Mesodermal cell (in vitro differentiated cells): ENCODE results near the gene AQP11. TPM values are rescaled to one million over a fixed set of nuclear protein-coding genes. Genes with fewer than 3 reads are reported as not detected.
"Not testable (repeated sequence)": the region's sequence is repeated elsewhere in the genome, so short reads cannot be mapped to it uniquely, and the experiment has no call there.

ENCODE experiments used
- H3K27ac ChIP-seq: 2 replicates; pipeline ENCODE4 v1.7.0; 2013; ENCODE audit warnings: mild to moderate bottlenecking, low read depth, low read length, moderate library complexity; ENCODE audit not compliant: severe bottlenecking
- H3K36me3 ChIP-seq: 2 replicates; pipeline ENCODE4 v1.7.1; 2013; ENCODE audit warnings: mild to moderate bottlenecking, low read length, moderate library complexity; ENCODE audit not compliant: control insufficient read depth, insufficient read depth
- H3K4me1 ChIP-seq: one replicate; pipeline ENCODE4 v1.7.1; 2013; ENCODE audit warnings: mild to moderate bottlenecking, low read length; ENCODE audit not compliant: insufficient read depth, control insufficient read depth, poor library complexity, severe bottlenecking
- H3K4me3 ChIP-seq: 2 replicates; pipeline ENCODE4 v1.7.0; 2013; ENCODE audit warnings: low read length, control low read depth, mild to moderate bottlenecking; ENCODE audit not compliant: insufficient read depth, poor library complexity, severe bottlenecking; ENCODE audit errors: extremely low read depth
- H3K9me3 ChIP-seq: 2 replicates; pipeline ENCODE4 v1.7.1; 2013; ENCODE audit warnings: mild to moderate bottlenecking, low read length, moderate library complexity; ENCODE audit not compliant: control insufficient read depth
- WGBS, 2 experiments: methylation state at CpG; one replicate each; pipeline ENCODE4 v1.1.5; 2013; ENCODE audit warnings: missing lambda C conversion rate in 2 of 2; ENCODE audit not compliant: insufficient coverage in 2 of 2; 5-methylcytosine and 5-hydroxymethylcytosine counted together
- polyA plus RNA-seq, 2 experiments: library from polyadenylated mRNA; stranded (reverse); fragments of 50-300 nt; gene quantifications; one replicate each; pipeline ENCODE4 v1.2.3, GENCODE V29; 2013

Gene AQP11, protein sequence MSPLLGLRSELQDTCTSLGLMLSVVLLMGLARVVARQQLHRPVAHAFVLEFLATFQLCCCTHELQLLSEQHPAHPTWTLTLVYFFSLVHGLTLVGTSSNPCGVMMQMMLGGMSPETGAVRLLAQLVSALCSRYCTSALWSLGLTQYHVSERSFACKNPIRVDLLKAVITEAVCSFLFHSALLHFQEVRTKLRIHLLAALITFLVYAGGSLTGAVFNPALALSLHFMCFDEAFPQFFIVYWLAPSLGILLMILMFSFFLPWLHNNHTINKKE
- 0.37 TPM for polyA plus RNA-seq (2013, experiment 1 of 2)
- polyA plus RNA-seq (2013, experiment 2 of 2): 0.25 TPM

DNA sequence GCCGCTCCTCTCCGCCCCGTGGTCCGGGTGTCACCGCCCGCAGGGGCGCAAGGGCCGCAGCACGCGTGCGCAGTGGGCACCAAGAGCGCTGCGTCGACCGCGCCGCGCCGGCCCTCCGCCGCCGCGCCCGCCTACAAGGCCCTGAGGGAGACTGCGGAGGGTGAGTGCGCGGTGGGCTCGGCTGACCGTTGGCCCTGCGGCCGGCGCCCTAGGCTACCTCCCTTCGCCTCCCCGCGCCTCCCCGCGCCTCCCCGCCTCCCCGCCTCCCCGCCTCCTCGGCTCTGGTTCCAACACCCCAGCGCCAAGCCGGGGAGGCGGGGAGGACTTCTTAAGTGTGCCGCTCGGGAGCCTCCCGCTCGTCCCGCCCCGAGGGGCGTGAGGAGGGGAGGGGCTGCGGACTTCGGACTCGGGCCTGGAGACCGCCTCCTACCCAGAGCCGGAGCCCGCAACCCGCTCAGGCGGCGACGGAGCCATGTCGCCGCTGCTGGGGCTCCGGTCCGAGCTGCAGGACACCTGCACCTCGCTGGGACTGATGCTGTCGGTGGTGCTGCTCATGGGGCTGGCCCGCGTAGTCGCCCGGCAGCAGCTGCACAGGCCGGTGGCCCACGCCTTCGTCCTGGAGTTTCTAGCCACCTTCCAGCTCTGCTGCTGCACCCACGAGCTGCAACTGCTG is at the start of gene AQP11:
AQP11 (plus strand) TSS at position 433 of the 673 bp plus-strand sequence; CDS start at position 473, 40 bp downstream.
- Histone ChIP-seq H3K36me3 (no peaks in the 10 kb centered on the region), H3K9me3 (peaks cover 4% of the 10 kb centered on the region), H3K4me1 (peaks cover 8% of the 10 kb centered on the region), H3K4me3 (peak within 1 kb of the TSS; percentile 51), H3K27ac (peak within 1 kb of the TSS; percentile 41)
- WGBS, 2 experiments: 1% methylated on average over 49 to 56 of the region's 75 CpGs

DNA sequence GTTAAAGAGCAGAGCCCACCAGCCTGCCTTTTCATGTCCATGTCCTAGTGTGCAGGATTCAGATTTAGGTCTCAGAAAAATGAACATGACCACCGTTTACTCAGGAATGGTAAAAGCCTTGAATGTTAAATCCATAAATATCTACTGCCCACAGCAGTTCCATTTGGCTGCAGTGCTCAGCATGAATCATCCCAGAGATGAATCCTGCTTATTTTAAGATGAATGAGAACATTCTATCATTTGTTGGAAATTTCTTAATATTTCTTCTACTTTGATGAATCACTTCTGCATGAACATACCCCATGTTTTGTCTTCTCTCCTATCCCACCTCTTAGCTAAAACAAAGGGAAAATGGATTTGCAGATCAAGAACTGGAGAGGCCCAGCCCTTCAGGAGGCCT is 47.5 kb upstream of the AQP11 start:
- no peak overlapping the region for H3K4me3 ChIP-seq
- WGBS, 2 experiments: 88% methylated on average over 1 of the region's 1 CpG; no CpG with 5 or more reads in 1 of the 2 experiments

DNA sequence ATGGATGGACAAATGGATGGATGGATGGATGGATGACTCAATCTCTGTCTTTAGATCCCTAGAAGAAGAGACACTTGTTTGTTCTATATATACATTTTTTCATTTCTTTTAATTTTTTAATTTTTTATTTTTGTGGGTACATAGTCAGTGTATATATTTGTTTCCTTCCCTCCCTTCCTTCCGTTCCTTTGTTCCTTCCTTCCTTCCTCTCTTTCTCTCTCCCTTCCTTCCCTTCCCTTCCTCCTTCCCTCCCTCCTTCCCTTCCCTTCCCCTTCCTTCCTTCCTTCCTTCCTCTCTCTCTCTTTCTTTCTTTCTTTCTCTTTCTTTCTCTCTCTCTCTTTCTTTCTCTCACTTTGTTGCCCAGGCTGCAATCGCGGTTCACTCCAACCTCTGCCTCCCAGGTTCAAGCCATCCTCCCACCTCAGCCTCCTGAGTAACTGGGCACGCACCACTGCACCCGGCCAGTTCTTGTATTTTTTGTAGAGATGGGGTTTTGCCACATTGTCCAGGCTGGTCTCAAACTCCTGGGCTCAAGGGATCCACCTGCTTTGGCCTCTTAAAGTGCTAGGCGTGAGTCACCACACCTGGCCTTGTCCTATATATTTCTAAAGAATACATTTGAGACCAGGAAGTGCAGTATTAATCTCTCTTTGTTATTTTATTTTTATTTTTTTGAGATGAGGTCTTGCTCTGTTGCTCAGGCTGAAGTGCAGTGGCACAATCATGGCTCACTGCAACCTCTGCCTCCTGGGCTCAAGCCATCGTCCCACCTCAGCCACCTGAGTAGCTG is 42.5 kb upstream of the AQP11 start:
- Histone ChIP-seq H3K4me1 (no peaks in the 10 kb centered on the region), H3K36me3 (no peaks in the 10 kb centered on the region), H3K9me3 (no peaks in the 10 kb centered on the region), H3K27ac (no peak overlapping the region), H3K4me3 (no peak overlapping the region)
- 86 to 87% methylated on average over 5 of the region's 7 CpGs for WGBS, 2 experiments

More for the DNA sequence above, 47.5 kb upstream of the AQP11 start:
- Histone ChIP-seq H3K36me3 (no peaks in the 10 kb centered on the region), H3K9me3 (no peaks in the 10 kb centered on the region), H3K4me1 (no peaks in the 10 kb centered on the region), H3K27ac (no peak overlapping the region)

DNA sequence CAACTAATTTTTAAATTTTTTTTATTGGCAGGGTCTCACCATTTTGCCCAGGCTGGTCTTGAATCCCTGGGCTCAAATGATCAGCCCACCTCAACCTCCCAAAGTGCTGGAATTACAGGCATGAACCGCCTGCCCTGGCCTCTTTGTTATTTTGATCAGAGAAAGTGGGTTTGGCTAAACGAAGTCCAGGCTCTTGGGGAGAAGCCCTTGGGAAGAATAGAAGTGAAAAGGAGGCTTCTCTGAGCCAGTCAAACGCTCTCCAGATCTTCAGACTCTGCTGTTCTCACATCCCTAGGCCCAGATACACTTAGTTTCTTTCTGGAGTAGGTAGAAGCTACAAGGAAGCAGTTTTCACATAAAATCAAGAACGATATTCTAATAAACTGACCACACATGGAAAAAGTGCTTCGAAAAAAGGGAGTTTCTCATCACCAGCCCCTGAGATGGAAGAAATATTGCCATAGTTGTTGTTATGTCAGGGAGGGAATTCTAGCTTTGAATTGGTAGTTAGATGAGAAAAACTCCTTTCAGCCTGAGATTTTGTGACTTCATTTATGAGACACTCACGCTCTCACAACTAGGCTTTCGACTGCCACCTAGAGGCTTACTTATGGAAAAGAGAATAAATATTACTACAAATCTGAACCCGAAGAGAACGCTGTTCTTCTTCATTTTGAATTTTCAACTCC is 41.7 kb upstream of the AQP11 start:
- H3K27ac ChIP-seq: no peak overlapping the region
- 33 to 41% methylated on average over 2 of the region's 9 CpGs for WGBS, 2 experiments
- H3K4me3 ChIP-seq: no peak overlapping the region
- no peaks in the 10 kb centered on the region for H3K4me1 ChIP-seq
- H3K9me3 ChIP-seq: no peaks in the 10 kb centered on the region
- no peaks in the 10 kb centered on the region for H3K36me3 ChIP-seq

DNA sequence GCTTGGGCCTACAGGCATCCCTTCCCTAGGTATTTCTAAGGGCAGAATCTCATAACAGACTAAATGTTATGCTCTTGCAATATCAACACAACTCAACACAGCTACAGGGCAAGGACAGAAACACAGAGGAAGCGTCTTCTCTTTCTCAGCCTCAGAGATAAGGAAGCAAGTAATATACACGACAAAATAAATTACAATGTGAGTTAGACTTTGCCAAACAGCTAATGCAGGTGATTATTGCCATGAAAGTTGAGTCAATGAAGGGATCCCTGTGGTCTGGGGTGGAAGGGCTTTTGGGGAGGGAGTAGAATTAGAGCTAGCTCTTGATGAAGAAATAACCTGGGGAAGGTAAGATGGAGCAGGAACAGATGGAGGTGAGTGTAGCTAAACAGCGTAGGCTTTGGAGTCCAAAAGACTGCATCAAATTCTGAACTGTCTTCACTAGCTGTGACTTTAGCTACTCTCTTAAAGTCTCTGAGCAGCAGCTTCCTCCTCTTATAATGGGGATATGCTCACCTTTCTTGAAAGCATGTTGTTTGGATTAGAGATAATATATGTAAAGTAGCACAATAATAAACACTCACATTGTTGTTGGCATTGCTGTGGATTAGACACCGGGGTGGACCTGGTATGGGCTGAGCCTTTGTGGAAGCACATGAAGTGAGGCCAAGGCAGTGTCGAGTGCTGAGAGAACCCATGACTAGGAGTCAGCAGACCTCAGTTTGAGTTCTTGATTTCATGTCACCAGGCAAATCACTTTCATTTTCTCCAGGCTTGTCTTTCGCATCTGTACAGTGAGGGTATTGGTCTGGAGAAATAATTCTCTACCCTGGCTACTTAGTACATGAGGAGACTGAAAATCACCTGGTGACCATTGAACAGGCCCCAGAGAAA is 41.0 kb upstream of the AQP11 start:
- no peaks in the 10 kb centered on the region for H3K9me3 ChIP-seq
- H3K27ac ChIP-seq: no peak overlapping the region
- no peaks in the 10 kb centered on the region for H3K4me1 ChIP-seq
- H3K4me3 ChIP-seq: no peak overlapping the region
- H3K36me3 ChIP-seq: no peaks in the 10 kb centered on the region
- WGBS, 2 experiments: 90% methylated on average over 3 to 4 of the region's 6 CpGs

DNA sequence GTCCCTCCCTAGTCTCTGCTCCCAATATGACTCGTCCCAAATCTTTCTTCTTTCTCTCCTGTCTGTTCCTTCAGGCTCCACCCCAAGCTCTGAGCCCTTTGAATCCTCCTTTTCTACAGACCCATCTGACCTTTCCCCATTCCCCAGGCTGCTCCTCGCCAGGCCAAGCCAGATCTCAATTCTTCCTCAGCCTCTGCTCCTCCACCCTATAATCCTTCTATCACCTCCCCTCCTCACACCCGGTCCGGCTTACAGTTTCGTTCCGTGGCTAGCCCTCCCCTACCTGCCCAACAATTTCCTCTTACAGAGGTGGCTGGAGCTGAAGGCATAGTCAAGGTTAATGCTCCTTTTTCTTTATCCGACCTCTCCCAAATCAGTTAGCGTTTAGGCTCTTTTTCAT is 38.3 kb upstream of the AQP11 start:
- not testable (repeated sequence) for H3K9me3 ChIP-seq, H3K4me3 ChIP-seq, H3K4me1 ChIP-seq, H3K36me3 ChIP-seq, H3K27ac ChIP-seq
- WGBS, 2 experiments: 86 to 93% methylated on average over 3 to 5 of the region's 8 CpGs

DNA sequence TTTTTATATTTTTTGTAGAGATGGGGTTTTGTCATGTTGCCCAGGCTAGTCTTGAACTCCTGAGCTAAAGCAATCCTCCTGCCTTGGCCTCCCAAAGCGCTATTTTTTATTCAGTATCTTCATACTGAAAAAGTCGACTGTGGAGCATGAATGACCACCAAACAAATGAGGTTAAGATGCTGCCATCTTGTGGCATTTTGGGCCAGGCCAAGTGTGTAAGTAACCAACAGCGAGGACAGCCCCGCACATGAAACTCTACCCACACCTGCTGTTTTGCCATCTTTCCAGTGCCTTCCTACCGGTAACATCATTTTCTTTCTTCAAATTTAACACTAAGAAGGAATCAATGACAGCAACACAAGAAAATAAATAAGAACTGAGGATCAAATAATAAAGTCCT is 32.2 kb upstream of the AQP11 start:
- H3K9me3 ChIP-seq: peaks cover 4% of the 10 kb centered on the region
- no peak overlapping the region for H3K27ac ChIP-seq
- peaks cover 11% of the 10 kb centered on the region for H3K4me1 ChIP-seq
- no peaks in the 10 kb centered on the region for H3K36me3 ChIP-seq
- 76 to 80% methylated on average over 1 to 2 of the region's 5 CpGs for WGBS, 2 experiments
- H3K4me3 ChIP-seq: no peak overlapping the region

DNA sequence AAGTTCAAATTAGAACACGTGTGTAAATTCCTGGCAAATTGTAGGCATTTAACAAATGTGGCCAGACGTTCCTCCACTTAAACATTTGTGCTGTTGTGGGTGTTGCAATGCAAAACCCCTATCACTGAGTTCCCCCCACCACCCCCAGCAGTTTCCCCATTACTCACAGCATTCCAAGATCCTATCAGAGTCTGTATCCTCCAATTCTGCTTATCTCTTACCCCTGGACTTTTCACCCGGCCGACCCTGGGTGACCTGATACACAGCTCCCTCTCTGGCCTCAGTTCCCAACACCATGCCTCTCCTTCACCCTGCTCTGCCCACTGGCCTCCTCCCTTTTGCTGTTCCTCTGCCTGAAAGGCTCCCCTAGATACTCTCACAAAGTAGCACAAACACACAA is 31.4 kb upstream of the AQP11 start:
- Histone ChIP-seq H3K4me3 (no peak overlapping the region), H3K27ac (no peak overlapping the region), H3K36me3 (no peaks in the 10 kb centered on the region), H3K4me1 (peaks cover 11% of the 10 kb centered on the region), H3K9me3 (peaks cover 4% of the 10 kb centered on the region)
- 54 to 59% methylated on average over 2 to 3 of the region's 4 CpGs for WGBS, 2 experiments

DNA sequence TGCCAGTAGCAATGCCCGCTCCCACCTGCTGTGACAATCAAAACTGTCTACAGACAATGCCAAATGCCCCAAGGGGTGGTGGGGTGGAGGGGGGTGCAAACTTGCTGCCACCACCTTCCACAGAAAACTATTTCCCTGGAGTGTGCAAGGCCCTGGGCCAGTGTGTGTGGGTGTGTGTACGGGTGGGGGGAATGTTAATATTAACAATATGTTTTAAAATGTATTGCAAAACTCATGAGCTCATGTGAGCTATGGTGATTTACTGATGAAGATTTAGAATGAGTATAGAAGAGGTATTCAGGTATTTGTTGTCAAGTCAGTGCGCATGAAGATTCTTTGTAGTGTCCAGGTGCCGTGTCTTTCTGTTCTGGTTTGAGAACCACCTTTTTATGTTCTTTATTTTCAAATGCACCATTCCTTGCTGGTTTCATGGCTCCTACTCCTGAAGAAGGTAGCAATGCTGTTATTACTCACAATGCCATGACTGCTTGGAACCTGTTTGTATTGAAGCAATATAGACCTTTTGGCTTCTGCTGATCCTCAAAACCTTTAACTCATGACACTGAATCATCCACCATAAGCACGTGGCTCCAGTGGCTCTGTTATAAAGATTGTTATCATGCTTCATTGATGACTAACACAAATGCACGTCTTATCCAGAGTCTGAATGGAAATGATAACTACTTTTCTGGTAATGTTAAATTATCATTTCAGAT is 29.9 kb upstream of the AQP11 start:
- Histone ChIP-seq H3K9me3 (peaks cover 4% of the 10 kb centered on the region), H3K4me1 (peaks cover 11% of the 10 kb centered on the region), H3K36me3 (no peaks in the 10 kb centered on the region), H3K4me3 (no peak overlapping the region), H3K27ac (no peak overlapping the region)
- WGBS, 2 experiments: 93 to 100% methylated on average over 3 to 4 of the region's 6 CpGs
